CD4-positive, alpha-beta T cell (primary cell): ENCODE measurements around the gene AKNAD1. TPM values are rescaled to one million over a fixed set of nuclear protein-coding genes. Genes with fewer than 3 reads are reported as not detected.

Experiments used
- ATAC-seq: fragments of 200-7000 bp; cut with Tn5 transposase; one replicate; pipeline ENCODE4 v1.10.0; 2022; ENCODE audit warnings: mild to moderate bottlenecking; ENCODE audit not compliant: poor library complexity
- CTCF ChIA-PET: fragments of 350-600 bp; sonication (Branson Sonifier 250); formaldehyde crosslinking; loops from one replicate; lab custom pipeline; 2021; ENCODE audit warnings: antibody characterized with exemption, inconsistent platforms; lab: Charles Lee
- POLR2A ChIA-PET: fragments of 350-600 bp; sonication (Branson Sonifier 250); formaldehyde crosslinking; loops from one replicate; lab custom pipeline; 2021; ENCODE audit warnings: antibody characterized with exemption, inconsistent platforms; lab: Charles Lee
- DNase-seq, 14 experiments: peaks; one replicate each; pipeline ENCODE4 v3.0.0-alpha.2; 2013 to 2020; ENCODE audit warnings: mixed read lengths in 2 of 14
- H3K27ac ChIP-seq, 2 donors: one replicate each; pipeline versions ENCODE4 v1.5.1 to v1.7.0; 2013; ENCODE audit warnings: low read length in 2 of 2, low read depth in 1 of 2, mild to moderate bottlenecking in 1 of 2
- H3K27me3 ChIP-seq, 2 experiments: 1 replicate in 1 of 2; 2 replicates in 1 of 2; pipeline versions ENCODE4 v1.6.1 to v1.7.0; 2013; ENCODE audit warnings: low read length in 2 of 2, control low read depth in 1 of 2, mild to moderate bottlenecking in 1 of 2, moderate library complexity in 1 of 2; ENCODE audit not compliant: insufficient read depth in 2 of 2, control insufficient read depth in 1 of 2
- H3K36me3 ChIP-seq: one replicate; pipeline ENCODE4 v1.6.1; 2013; ENCODE audit warnings: low read length, control low read depth; ENCODE audit not compliant: insufficient read depth
- H3K4me1 ChIP-seq: one replicate; pipeline ENCODE4 v1.6.1; 2013; ENCODE audit warnings: low read length, control low read depth; ENCODE audit not compliant: insufficient read depth
- H3K4me3 ChIP-seq: one replicate; pipeline ENCODE4 v1.5.1; 2013; ENCODE audit warnings: mild to moderate bottlenecking, low read length, moderate library complexity
- H3K9me3 ChIP-seq, 2 experiments: 1 replicate in 1 of 2; 2 replicates in 1 of 2; pipeline versions ENCODE4 v1.6.1 to v1.7.0; 2013; ENCODE audit warnings: low read length in 2 of 2, mild to moderate bottlenecking in 2 of 2, control low read depth in 1 of 2, moderate library complexity in 1 of 2; ENCODE audit not compliant: control insufficient read depth in 1 of 2, insufficient read depth in 1 of 2
- H3K27ac Mint-ChIP-seq: one replicate; pipeline ENCODE4 v1.8.0; 2020; ENCODE audit warnings: mixed read lengths
- H3K27me3 Mint-ChIP-seq: one replicate; pipeline ENCODE4 v1.8.0; 2021; ENCODE audit warnings: mixed read lengths
- H3K36me3 Mint-ChIP-seq: one replicate; pipeline ENCODE4 v1.8.0; 2021; ENCODE audit warnings: low read depth, mixed read lengths
- H3K4me1 Mint-ChIP-seq: one replicate; pipeline ENCODE4 v1.8.0; 2021; ENCODE audit warnings: low read depth, mixed read lengths
- H3K4me3 Mint-ChIP-seq: one replicate; pipeline ENCODE4 v1.8.0; 2020; ENCODE audit warnings: mild to moderate bottlenecking, mixed read lengths
- H3K9me3 Mint-ChIP-seq: one replicate; pipeline ENCODE4 v1.8.0; 2020; ENCODE audit warnings: mixed read lengths
- CTCF ChIP-seq: fragments of 200-600 bp; IDR thresholded peaks from one replicate; pipeline ENCODE4 v1.8.0; 2022; ENCODE audit warnings: antibody characterized with exemption, mild to moderate bottlenecking
- intact Hi-C, 2 experiments: fragments of 100-400 bp; cut with DNase I in 1 of 2; cut with micrococcal nuclease in 1 of 2; formaldehyde crosslinking; loops; one replicate each; pipeline versions ENCODE4 v1.15.1 to v1.9.0; 2023 to 2025; cut with DNase I, micrococcal nuclease
- total RNA-seq, 174 experiments: library from RNA in 2 of 174; stranded (reverse) in 2 of 174; gene quantifications; one replicate each; pipeline ENCODE4 v1.2.3 and lab custom pipeline; 2021 to 2026

The AKNAD1 gene
- total RNA-seq, 2 experiments from 2014 or later, result not detected

- H3K27me3 ChIP-seq, result peaks cover 0 to 6% of the 10 kb centered on the region in 2 experiments
- H3K36me3 ChIP-seq, result no peaks in the 10 kb centered on the region
- Mint-ChIP-seq H3K4me3 (no peak overlapping the region), H3K36me3 (no peaks in the 10 kb centered on the region), H3K9me3 (no peaks in the 10 kb centered on the region), H3K27ac (no peak overlapping the region), H3K4me1 (peaks cover 10% of the 10 kb centered on the region), H3K27me3 (no peaks in the 10 kb centered on the region)
- no peak for TF ChIP-seq CTCF
- POLR2A ChIA-PET, result no interaction called here
- no peak overlapping the region for H3K27ac ChIP-seq
- peaks cover 16% of the 10 kb centered on the region for H3K4me1 ChIP-seq
- no peaks in the 10 kb centered on the region for H3K9me3 ChIP-seq
- intact Hi-C loops, result no loop called here
- DNase-seq (no peak), ATAC-seq (no peak)
- CTCF ChIA-PET, result interaction anchor here (0.6 kb wide), 1 partner anchor 291 kb away, joined by 3 read pairs; no protein-coding TSS in a partner anchor
- no peak overlapping the region for H3K4me3 ChIP-seq
Measured at GRCh38 chr1:108880850-108881249, 24.0 kb upstream of the AKNAD1 start.

- POLR2A ChIA-PET, result no interaction called here
- Histone ChIP-seq H3K4me1 (peaks cover 16% of the 10 kb centered on the region), H3K36me3 (no peaks in the 10 kb centered on the region), H3K4me3 (no peak overlapping the region), H3K27ac (no peak overlapping the region), H3K9me3 (no peaks in the 10 kb centered on the region), H3K27me3 (peaks cover 0 to 6% of the 10 kb centered on the region in 2 experiments)
- DNase-seq (no peak), ATAC-seq (no peak)
- H3K27me3 Mint-ChIP-seq, result no peaks in the 10 kb centered on the region
- H3K4me3 Mint-ChIP-seq, result no peak overlapping the region
- intact Hi-C loops, result loop anchor here in 1 of 2 experiments (5.0 to 10.0 kb wide), 3 partner anchors 186 to 326 kb away; partner anchors contain the start of gene PRPF38B
- H3K36me3 Mint-ChIP-seq, result no peaks in the 10 kb centered on the region
- no peak overlapping the region for H3K27ac Mint-ChIP-seq
- peaks cover 10% of the 10 kb centered on the region for H3K4me1 Mint-ChIP-seq
- no peak for TF ChIP-seq CTCF
- CTCF ChIA-PET, result no interaction called here
- no peaks in the 10 kb centered on the region for H3K9me3 Mint-ChIP-seq
Measured at GRCh38 chr1:108878678-108879077, 21.8 kb upstream of the AKNAD1 start.

GRCh38 chr1:108878160-108878469 lies 21.2 kb upstream of the AKNAD1 start:
- H3K27me3 ChIP-seq, result peaks cover 0 to 6% of the 10 kb centered on the region in 2 experiments
- peaks cover 16% of the 10 kb centered on the region for H3K4me1 ChIP-seq
- H3K27ac ChIP-seq, result no peak overlapping the region
- no peaks in the 10 kb centered on the region for H3K9me3 ChIP-seq
- POLR2A ChIA-PET, result no interaction called here
- Mint-ChIP-seq H3K27me3 (no peaks in the 10 kb centered on the region), H3K4me3 (peak overlapping the region; percentile 95), H3K36me3 (no peaks in the 10 kb centered on the region), H3K27ac (no peak overlapping the region), H3K4me1 (peaks cover 10% of the 10 kb centered on the region), H3K9me3 (no peaks in the 10 kb centered on the region)
- TF ChIP-seq CTCF, result no peak
- CTCF ChIA-PET, result no interaction called here
- H3K36me3 ChIP-seq, result no peaks in the 10 kb centered on the region
- DNase-seq, result no peak
- H3K4me3 ChIP-seq, result peak overlapping the region; percentile 75
- no peak for ATAC-seq
- intact Hi-C loops, result loop anchor here in 1 of 2 experiments (5.0 to 10.0 kb wide), 3 partner anchors 186 to 327 kb away; partner anchors contain the start of gene PRPF38B
